Heart right ventricle (tissue), 16 donors: ENCODE results near the gene HBP1. TPM values are rescaled to one million over a fixed set of nuclear protein-coding genes. Genes with fewer than 3 reads are reported as not detected.
A peak's percentile ranks its signal among the peaks of the same experiment; 100 is the strongest.
"Not testable (repeated sequence)": the region's sequence is repeated elsewhere in the genome, so short reads cannot be mapped to it uniquely, and the experiment has no call there.

Source experiments
- ATAC-seq, 8 donors: fragments of 200-7000 bp; cut with Tn5 transposase; one replicate each; pipeline ENCODE4 v1.9.1; 2020; ENCODE audit warnings: mild to moderate bottlenecking in 8 of 8, moderate library complexity in 8 of 8, moderate number of reproducible peaks in 1 of 8
- DNase-seq, 2 donors: peaks; one replicate each; pipeline ENCODE4 v3.0.0-alpha.2; 2020
- H3K27ac ChIP-seq, 10 donors: fragments of 200-600 bp; sonication (generic) in 2 of 10; one replicate each; pipeline versions ENCODE4 v1.5.0 to v1.8.0; 2020 to 2022; ENCODE audit warnings: mild to moderate bottlenecking in 3 of 10
- H3K27me3 ChIP-seq, 7 donors: fragments of 200-600 bp; one replicate each; pipeline ENCODE4 v1.8.0; 2021 to 2022; ENCODE audit warnings: mild to moderate bottlenecking in 2 of 7
- H3K36me3 ChIP-seq, 9 donors: fragments of 200-600 bp; sonication (generic) in 1 of 9; one replicate each; pipeline versions ENCODE4 v1.5.0 to v1.8.0; 2020 to 2022; ENCODE audit warnings: mild to moderate bottlenecking in 2 of 9
- H3K4me1 ChIP-seq, 9 donors: fragments of 200-600 bp; sonication (generic) in 1 of 9; one replicate each; pipeline versions ENCODE4 v1.5.0 to v1.8.0; 2020 to 2022; ENCODE audit warnings: mild to moderate bottlenecking in 4 of 9
- H3K4me3 ChIP-seq, 10 donors: fragments of 200-600 bp; sonication (generic) in 2 of 10; one replicate each; pipeline versions ENCODE4 v1.5.0 to v1.8.0; 2020 to 2022; ENCODE audit warnings: mild to moderate bottlenecking in 7 of 10, moderate library complexity in 2 of 10
- H3K9me3 ChIP-seq, 11 donors: fragments of 200-600 bp in 10 of 11; sonication (generic) in 2 of 11; one replicate each; pipeline versions ENCODE4 v1.5.0 to v1.8.0; 2013 to 2022; ENCODE audit warnings: mild to moderate bottlenecking in 2 of 11, control low read depth in 1 of 11, moderate library complexity in 1 of 11
- CTCF ChIP-seq, 9 donors: fragments of 200-600 bp; sonication (generic) in 2 of 9; IDR thresholded peaks; one replicate each; pipeline versions ENCODE4 v1.5.0 to v1.8.0; 2021 to 2022; ENCODE audit warnings: antibody characterized with exemption in 9 of 9, mild to moderate bottlenecking in 5 of 9, moderate library complexity in 1 of 9
- WGBS, 2 donors: extraction: QIAGEN DNeasy Blood & Tissue Kit; methylation state at CpG; one replicate each; pipeline ENCODE4 v1.1.7; 2013; ENCODE audit warnings: inconsistent platforms in 1 of 2; 5-methylcytosine and 5-hydroxymethylcytosine counted together
- intact Hi-C, 10 donors: fragments of 100-400 bp; cut with DNase I; formaldehyde crosslinking; loops; one replicate each; pipeline versions ENCODE4 v1.11.1 to v1.14.2; 2022
- polyA plus RNA-seq, 2 donors: library from polyadenylated mRNA; stranded (reverse); fragments of 200-250 nt; gene quantifications; one replicate each; pipeline ENCODE4 v1.2.3, GENCODE V29; 2013
- total RNA-seq, 10 donors: library from RNA; stranded (reverse); fragmentation: NEBNext Ultra II Directional in 3 of 10; extraction: Animal tissue kit (Norgen Biotek cat#: 25700) in 3 of 10; gene quantifications; one replicate each; pipeline versions ENCODE4 v1.2.1 to v1.2.4, GENCODE V29; 2021 to 2023
- donor health status: Arrhythmogenic right ventricular cardiomyopathy.
- donor health status: ischemic (EF 13 %, LVEDD 7.1; RV severe dilation, severe dysfunction).
- donor health status: healthy with polysubstance abuse.
- donor health status: DM: no; HTN: yes; CAD: no.
- donor health status: DM: no; HTN: no; CAD: no.
- donor health status: ischemic (EF 25% LVEDD 6.9; RV normal size, moderate dysfunction).
- donor health status: ischemic (EF 25% LVEDD 5.7; RV mildly dilated, moderate dysfunction).
- donor health status: healthy.
- donor health status: DM: yes; HTN: yes; CAD: no.
- donor health status: Ischemic cardiomyopathy.
- donor health status: ischemic (EF 35%, LVEDD 5.7; RV mildly dilated, moderate dysfunction).
- donor health status: nonischemic (EF 11% LVEDD 7.7; RV severe dilation, severe dysfunction).
- donor health status: DM: yes; HTN: yes; CAD: no.
- donor health status: PGD.
- donor health status: ischemic (EF 29% LVEDD 5.4; RV normal size, mild dysfunction).
- donor health status: nonischemic (EF 23%, LVEDD 6.1; RV moderate dilation, normal function).

HBP1 gene
- total and polyA plus RNA-seq, 12 donors, result 21.4 to 80.3 (median 60.3) TPM

GRCh38 chr7:107150375-107151073 lies 18.3 kb upstream of the HBP1 start:
- H3K9me3 ChIP-seq, result no peaks in the 10 kb centered on the region
- intact Hi-C loops, result loop anchor here in 8 of 10 donors (1.0 to 5.0 kb wide), 6 partner anchors 203 to 358 kb away; no protein-coding TSS in a partner anchor
- 22 to 26% methylated on average over 4 of the region's 4 CpGs for WGBS, 2 donors

GRCh38 chr7:107151538-107151937 lies 17.3 kb upstream of the HBP1 start:
- Histone ChIP-seq H3K4me1 (peaks cover 0 to 9% (median 0%) of the 10 kb centered on the region in 9 donors), H3K27me3 (no peaks in the 10 kb centered on the region), H3K9me3 (no peaks in the 10 kb centered on the region), H3K36me3 (peaks cover 0 to 5% (median 0%) of the 10 kb centered on the region in 9 donors), H3K27ac (no peak overlapping the region), H3K4me3 (no peak overlapping the region)
- 92 to 93% methylated on average over 7 of the region's 7 CpGs for WGBS, 2 donors
- intact Hi-C loops, result loop anchor here in 6 of 10 donors (2.0 to 5.0 kb wide), 4 partner anchors 204 to 359 kb away; no protein-coding TSS in a partner anchor
- no peak for TF ChIP-seq CTCF (IDR thresholded peaks at IDR 0.05)
- ATAC-seq, result no peak
- DNase-seq, result no peak

More at GRCh38 chr7:107150375-107151073, 18.3 kb upstream of the HBP1 start:
- Histone ChIP-seq H3K27me3 (no peaks in the 10 kb centered on the region), H3K36me3 (peaks cover 0 to 5% (median 0%) of the 10 kb centered on the region in 9 donors), H3K4me1 (peaks cover 0 to 9% (median 0%) of the 10 kb centered on the region in 9 donors), H3K27ac (no peak overlapping the region), H3K4me3 (no peak overlapping the region)
- TF ChIP-seq CTCF (IDR thresholded peaks at IDR 0.05), result peak; percentile 45 to 82 (median 73)
- ATAC-seq, result peak in 7 of 8 donors; percentile 57 to 75 (median 69)
- peak; percentile 38 to 79 for DNase-seq

- H3K27me3 ChIP-seq, result no peaks in the 10 kb centered on the region
- H3K4me3 ChIP-seq, result no peak overlapping the region
- intact Hi-C loops, result loop anchor here in 5 of 10 donors (5.0 kb wide), 3 partner anchors 205 to 360 kb away; no protein-coding TSS in a partner anchor
- DNase-seq, result no peak
- peaks cover 0 to 5% (median 0%) of the 10 kb centered on the region in 9 donors for H3K36me3 ChIP-seq
- peaks cover 0 to 9% (median 0%) of the 10 kb centered on the region in 9 donors for H3K4me1 ChIP-seq
- H3K27ac ChIP-seq, result no peak overlapping the region
- H3K9me3 ChIP-seq, result no peaks in the 10 kb centered on the region
- no peak for ATAC-seq
- WGBS, 2 donors, result 59 to 78% methylated on average over 4 of the region's 4 CpGs
- no peak for TF ChIP-seq CTCF (IDR thresholded peaks at IDR 0.05)
These were observed 16.8 kb upstream of the HBP1 start for GRCh38 chr7:107152011-107152410.

- no peak for ATAC-seq
- TF ChIP-seq CTCF (IDR thresholded peaks at IDR 0.05), result no peak
- no peaks in the 10 kb centered on the region for H3K4me1 ChIP-seq
- 95 to 99% methylated on average over 6 of the region's 6 CpGs for WGBS, 2 donors
- H3K27ac ChIP-seq, result no peak overlapping the region
- H3K36me3 ChIP-seq, result peaks cover 0 to 16% (median 0%) of the 10 kb centered on the region in 9 donors
- H3K27me3 ChIP-seq, result no peaks in the 10 kb centered on the region
- no peaks in the 10 kb centered on the region for H3K9me3 ChIP-seq
- no peak overlapping the region for H3K4me3 ChIP-seq
- no peak for DNase-seq
- intact Hi-C loops, result loop anchor here in 5 of 10 donors (5.0 kb wide), 3 partner anchors 208 to 363 kb away; no protein-coding TSS in a partner anchor
These were observed 14.0 kb upstream of the HBP1 start for GRCh38 chr7:107154826-107155225.

GRCh38 chr7:107155726-107156125 lies 13.1 kb upstream of the HBP1 start:
- peaks cover 0 to 16% (median 0%) of the 10 kb centered on the region in 9 donors for H3K36me3 ChIP-seq
- H3K4me3 ChIP-seq, H3K4me1 ChIP-seq, H3K27me3 ChIP-seq, H3K27ac ChIP-seq, H3K9me3 ChIP-seq, ATAC-seq, intact Hi-C loops, DNase-seq: not testable (repeated sequence)
- 96 to 97% methylated on average over 3 of the region's 3 CpGs for WGBS, 2 donors
